ENCODE measurements around the gene NFX1.
A peak's percentile ranks its signal among the peaks of the same experiment; 100 is the strongest.
"Not testable (repeated sequence)": the region's sequence is repeated elsewhere in the genome, so short reads cannot be mapped to it uniquely, and the experiment has no call there.

Gene NFX1

GRCh38 chr9:33393581-33393980 lies 103.3 kb downstream of the NFX1 start:
- DNase-seq: no peak

- not testable (repeated sequence) for DNase-seq
Measured at GRCh38 chr9:33393986-33394385, 103.7 kb downstream of the NFX1 start.

GRCh38 chr9:33395159-33395879 lies 105.0 kb downstream of the NFX1 start:
- not testable (repeated sequence) for DNase-seq

- DNase-seq: not testable (repeated sequence)
Measured at GRCh38 chr9:33397801-33398200, 107.5 kb downstream of the NFX1 start.

GRCh38 chr9:33399047-33399446 lies 108.7 kb downstream of the NFX1 start:
- DNase-seq: not testable (repeated sequence)

GRCh38 chr9:33401809-33402208 lies 111.5 kb downstream of the NFX1 start:
- not testable (repeated sequence) for DNase-seq

GRCh38 chr9:33402371-33402770 lies 112.1 kb downstream of the NFX1 start, which contains the start of gene AQP7:
Gene AQP7 (minus strand): TSS chr9:33402568. CDS start chr9:33401262, 1,306 bp downstream.
- not testable (repeated sequence) for DNase-seq

- no peak for DNase-seq
Measured at GRCh38 chr9:33403941-33404787, 113.8 kb downstream of the NFX1 start.

- no peak for DNase-seq
Measured at GRCh38 chr9:33404788-33405362, 114.6 kb downstream of the NFX1 start.

GRCh38 chr9:33407061-33407460 lies 116.7 kb downstream of the NFX1 start:
- DNase-seq: no peak

GRCh38 chr9:33408087-33408486 lies 117.8 kb downstream of the NFX1 start:
- no peak for DNase-seq

- DNase-seq: no peak
Measured at GRCh38 chr9:33414268-33414667, 124.0 kb downstream of the NFX1 start.

GRCh38 chr9:33414889-33415500 lies 124.7 kb downstream of the NFX1 start:
- no peak for DNase-seq

- DNase-seq: peak; percentile 47
Measured at GRCh38 chr9:33415501-33416038, 125.3 kb downstream of the NFX1 start.

- no peak for DNase-seq
Measured at GRCh38 chr9:33416996-33417395, 126.7 kb downstream of the NFX1 start.

- no peak for DNase-seq
Measured at GRCh38 chr9:33418090-33418489, 127.8 kb downstream of the NFX1 start.

GRCh38 chr9:33419708-33420303 lies 129.5 kb downstream of the NFX1 start:
- DNase-seq: no peak
